K562 (cell line): Measurements from ENCODE around the gene LSS. TPM values are rescaled to one million over a fixed set of nuclear protein-coding genes. Genes with fewer than 3 reads are reported as not detected.

Source experiments
- BCOR ChIP-seq: fragments of 450-650 bp; IDR thresholded peaks from 2 replicates; pipeline ENCODE4 v1.6.1; 2016
- FOXP1 ChIP-seq: sonication (generic); formaldehyde crosslinking; IDR thresholded peaks from 2 replicates; pipeline ENCODE4 v1.8.0; 2022; ENCODE audit warnings: mild to moderate bottlenecking, missing genetic modification reagents
- HINFP ChIP-seq: fragments of 450-650 bp; conservative IDR thresholded peaks from 2 replicates; pipeline ENCODE4 v1.6.1; 2016; ENCODE audit warnings: missing genetic modification characterization, low read depth, mild to moderate bottlenecking, control low read depth, missing compliant biosample characterization
- HSF4 ChIP-seq: fragments of 250-450 bp; sonication (Bioruptor Pico); IDR thresholded peaks from 2 replicates; pipeline ENCODE4 v2.1.2; 2022; ENCODE audit warnings: mild to moderate bottlenecking, moderate library complexity, borderline replicate concordance
- RBM34 ChIP-seq: fragments of 200-400 bp; formaldehyde crosslinking; IDR thresholded peaks from 2 replicates; pipeline ENCODE4 v1.6.1; 2018; ENCODE audit warnings: low read length, borderline replicate concordance; ENCODE audit not compliant: insufficient read depth
- SREBF1 ChIP-seq: fragments of 150-350 bp; IDR thresholded peaks from 2 replicates; pipeline ENCODE4 v1.6.1; 2014; ENCODE audit warnings: antibody characterized with exemption, low read depth, low read length, borderline replicate concordance
- THRAP3 ChIP-seq: fragments of 450-650 bp; IDR thresholded peaks from 2 replicates; pipeline ENCODE4 v1.6.1; 2016; ENCODE audit warnings: mild to moderate bottlenecking, inconsistent platforms, borderline replicate concordance
- ZNF133 ChIP-seq: fragments of 250-450 bp; sonication (Bioruptor Pico); IDR thresholded peaks from 2 replicates; pipeline ENCODE4 v1.4.0; 2020; ENCODE audit warnings: mild to moderate bottlenecking
- ZNF239 ChIP-seq: fragments of 250-450 bp; sonication (Bioruptor Pico); IDR thresholded peaks from 2 replicates; pipeline ENCODE4 v1.4.0; 2020; ENCODE audit warnings: mild to moderate bottlenecking
- ZNF444 ChIP-seq: fragments of 250-450 bp; sonication (Bioruptor Pico); IDR thresholded peaks from 2 replicates; pipeline ENCODE4 v1.4.0; 2020; ENCODE audit warnings: mild to moderate bottlenecking, moderate library complexity
- ZNF717 ChIP-seq: fragments of 250-450 bp; sonication (Bioruptor Pico); IDR thresholded peaks from 2 replicates; pipeline ENCODE4 v1.5.0; 2021
- ZNF79 ChIP-seq: fragments of 250-450 bp; sonication (Bioruptor Pico); IDR thresholded peaks from 2 replicates; pipeline ENCODE4 v1.4.0; 2020; ENCODE audit warnings: low read depth, mild to moderate bottlenecking, moderate library complexity
- polyA plus RNA-seq, 8 experiments: library from polyadenylated mRNA; depleted of rRNA in 4 of 8; stranded (reverse) in 5 of 8; unstranded in 3 of 8; fragments of >200 nt; fragmentation: Nextera tagmentation in 2 of 8; fragmentation: Illumina TruSeq in 1 of 8; extraction: Ambion mirVana in 2 of 8; extraction: Trizol in 1 of 8; gene quantifications; 2 replicates each; pipeline versions ENCODE4 v1.2.1 to v1.2.3, GENCODE V29; 2011 to 2014; ENCODE audit warnings: inconsistent platforms in 1 of 8, missing spikeins in 1 of 8
- total RNA-seq, 7 experiments: library from RNA; depleted of rRNA in 6 of 7; stranded (reverse); fragments of >200 nt in 6 of 7; fragmentation: Illumina TruSeq in 2 of 7; extraction: Trizol in 2 of 7; gene quantifications; 2 replicates each; pipeline versions ENCODE4 v1.2.1 to v1.2.3, GENCODE V29; 2011 to 2021; ENCODE audit warnings: low replicate concordance in 1 of 7
- TF ChIP-seq, protein P1 (sequence below): sonication (generic); formaldehyde crosslinking; IDR thresholded peaks from 2 replicates; pipeline ENCODE4 v1.8.0; 2022; ENCODE audit warnings: mild to moderate bottlenecking, missing genetic modification reagents
- TF ChIP-seq, protein P2 (sequence below), 2 experiments: fragments of 450-650 bp; IDR thresholded peaks; 2 replicates each; pipeline ENCODE4 v1.6.1; 2016; ENCODE audit warnings: mild to moderate bottlenecking in 2 of 2, borderline replicate concordance in 1 of 2, low read depth in 1 of 2, moderate library complexity in 1 of 2

The LSS gene
- total and polyA plus RNA-seq, 9 of the 15 experiments (the other 6 are each of a cell fraction or from before 2014, with no cell fraction given) = 2.2 to 89.5 (median 37.4) TPM

DNA sequence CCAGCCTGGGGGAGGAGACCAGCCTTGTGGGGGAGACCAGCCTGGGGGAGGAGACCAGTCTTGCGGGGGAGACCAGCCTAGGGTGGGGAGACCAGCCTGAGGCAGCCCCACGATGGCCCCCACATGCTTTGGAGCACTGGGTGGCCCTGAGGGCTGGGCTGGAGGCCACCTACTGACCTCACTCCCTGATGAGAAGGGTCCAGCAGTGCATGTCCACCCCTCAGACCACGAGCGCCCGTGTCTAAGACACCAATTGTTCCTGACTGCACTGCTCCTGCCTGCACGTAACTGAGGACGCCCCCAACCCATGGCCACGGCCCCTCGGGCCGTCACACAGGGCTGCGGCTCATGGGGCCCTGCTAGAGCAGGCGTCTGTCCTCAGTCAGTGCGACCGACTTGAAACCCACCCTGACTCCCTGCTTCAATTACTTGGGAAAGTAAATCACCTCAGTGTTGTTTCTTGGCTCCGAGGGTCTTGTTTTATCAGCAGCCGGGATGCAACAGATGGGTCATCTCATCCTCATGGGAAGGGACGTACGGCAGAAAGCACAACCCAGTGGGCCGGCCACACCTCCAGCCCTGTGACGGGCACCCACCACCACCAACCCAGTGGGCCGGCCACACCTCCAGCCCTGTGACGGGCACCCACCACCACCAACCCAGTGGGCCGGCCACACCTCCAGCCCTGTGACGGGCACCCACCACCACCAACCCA, 44.5 kb downstream of the LSS start, which contains the start of gene SPATC1L (continued):
- TF ChIP-seq ZNF717 = no peak
- TF ChIP-seq HINFP = no peak
- 0 out of 2 replicates have a peak, but pooled peaks have one; percentile 21 for TF ChIP-seq BCOR
- TF ChIP-seq, protein P1, sequence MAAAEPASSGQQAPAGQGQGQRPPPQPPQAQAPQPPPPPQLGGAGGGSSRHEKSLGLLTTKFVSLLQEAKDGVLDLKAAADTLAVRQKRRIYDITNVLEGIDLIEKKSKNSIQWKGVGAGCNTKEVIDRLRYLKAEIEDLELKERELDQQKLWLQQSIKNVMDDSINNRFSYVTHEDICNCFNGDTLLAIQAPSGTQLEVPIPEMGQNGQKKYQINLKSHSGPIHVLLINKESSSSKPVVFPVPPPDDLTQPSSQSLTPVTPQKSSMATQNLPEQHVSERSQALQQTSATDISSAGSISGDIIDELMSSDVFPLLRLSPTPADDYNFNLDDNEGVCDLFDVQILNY = no peak
- TF ChIP-seq ZNF79 = no peak
- TF ChIP-seq THRAP3 = no peak
- TF ChIP-seq RBM34 = no peak
- no peak for TF ChIP-seq ZNF133 (CRISPR knock-in tag)
- no peak for TF ChIP-seq ZNF444 (CRISPR knock-in tag)
- TF ChIP-seq SREBF1 = 0 out of 2 replicates have a peak, but pooled peaks have one; percentile 29
- TF ChIP-seq HSF4 = no peak
- TF ChIP-seq, protein P2, sequence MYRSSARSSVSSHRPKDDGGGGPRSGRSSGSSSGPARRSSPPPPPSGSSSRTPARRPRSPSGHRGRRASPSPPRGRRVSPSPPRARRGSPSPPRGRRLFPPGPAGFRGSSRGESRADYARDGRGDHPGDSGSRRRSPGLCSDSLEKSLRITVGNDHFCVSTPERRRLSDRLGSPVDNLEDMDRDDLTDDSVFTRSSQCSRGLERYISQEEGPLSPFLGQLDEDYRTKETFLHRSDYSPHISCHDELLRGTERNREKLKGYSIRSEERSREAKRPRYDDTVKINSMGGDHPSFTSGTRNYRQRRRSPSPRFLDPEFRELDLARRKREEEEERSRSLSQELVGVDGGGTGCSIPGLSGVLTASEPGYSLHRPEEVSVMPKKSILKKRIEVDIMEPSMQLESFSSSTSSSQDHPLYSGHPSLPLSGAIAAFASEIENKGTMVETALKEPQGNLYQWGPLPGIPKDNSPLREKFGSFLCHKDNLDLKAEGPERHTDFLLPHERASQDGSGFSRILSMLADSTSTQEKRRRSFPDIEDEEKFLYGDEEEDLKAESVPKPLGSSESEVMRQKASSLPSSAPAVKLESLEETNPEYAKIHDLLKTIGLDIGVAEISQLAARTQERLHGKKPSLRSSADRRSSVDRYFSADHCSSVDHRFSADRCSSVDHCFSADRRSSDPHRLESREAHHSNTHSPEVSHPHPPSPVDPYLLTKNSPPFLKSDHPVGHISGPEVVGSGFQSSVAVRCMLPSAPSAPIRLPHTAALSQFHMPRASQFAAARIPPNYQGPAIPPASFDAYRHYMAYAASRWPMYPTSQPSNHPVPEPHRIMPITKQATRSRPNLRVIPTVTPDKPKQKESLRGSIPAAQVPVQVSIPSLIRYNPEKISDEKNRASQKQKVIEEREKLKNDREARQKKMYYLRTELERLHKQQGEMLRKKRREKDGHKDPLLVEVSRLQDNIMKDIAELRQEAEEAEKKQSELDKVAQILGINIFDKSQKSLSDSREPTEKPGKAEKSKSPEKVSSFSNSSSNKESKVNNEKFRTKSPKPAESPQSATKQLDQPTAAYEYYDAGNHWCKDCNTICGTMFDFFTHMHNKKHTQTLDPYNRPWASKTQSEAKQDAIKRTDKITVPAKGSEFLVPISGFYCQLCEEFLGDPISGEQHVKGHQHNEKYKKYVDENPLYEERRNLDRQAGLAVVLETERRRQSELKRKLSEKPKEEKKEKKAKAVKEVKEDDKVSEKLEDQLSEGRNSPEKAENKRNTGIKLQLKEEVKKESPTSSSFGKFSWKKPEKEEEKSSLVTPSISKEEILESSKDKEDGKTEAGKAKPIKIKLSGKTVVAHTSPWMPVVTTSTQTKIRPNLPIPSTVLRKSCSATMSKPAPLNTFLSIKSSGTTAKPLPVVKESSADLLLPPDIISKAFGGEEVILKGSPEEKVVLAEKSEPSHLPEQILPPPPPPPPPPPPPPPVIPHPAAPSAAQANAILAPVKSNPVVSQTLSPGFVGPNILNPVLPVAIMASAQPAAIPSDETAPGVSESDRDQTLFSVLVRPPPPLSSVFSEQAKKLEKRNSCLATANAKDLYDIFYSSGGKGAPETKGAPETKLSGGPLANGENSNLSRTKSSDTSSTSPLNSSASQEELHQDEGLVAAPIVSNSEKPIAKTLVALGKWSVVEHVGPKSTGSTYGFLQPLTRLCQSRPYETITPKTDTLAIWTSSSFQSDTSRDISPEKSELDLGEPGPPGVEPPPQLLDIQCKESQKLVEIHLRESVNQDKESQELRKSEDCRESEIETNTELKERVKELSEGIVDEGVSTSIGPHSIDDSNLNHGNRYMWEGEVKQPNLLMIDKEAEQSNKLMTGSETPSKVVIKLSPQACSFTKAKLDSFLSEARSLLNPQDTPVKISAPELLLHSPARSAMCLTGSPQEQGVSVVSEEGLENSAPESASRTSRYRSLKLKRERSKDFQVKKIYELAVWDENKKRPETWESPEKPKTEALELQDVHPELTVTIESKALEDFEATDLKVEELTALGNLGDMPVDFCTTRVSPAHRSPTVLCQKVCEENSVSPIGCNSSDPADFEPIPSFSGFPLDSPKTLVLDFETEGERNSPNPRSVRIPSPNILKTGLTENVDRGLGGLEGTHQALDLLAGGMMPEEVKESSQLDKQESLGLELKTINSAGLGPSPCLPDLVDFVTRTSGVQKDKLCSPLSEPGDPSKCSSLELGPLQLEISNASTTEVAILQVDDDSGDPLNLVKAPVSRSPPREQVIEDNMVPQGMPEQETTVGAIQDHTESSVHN (IDR thresholded peaks at IDR 0.05; ENCODE audit: borderline replicate concordance in 1 of 2, low read depth in 1 of 2) = no peak
- TF ChIP-seq ZNF239 (CRISPR knock-in tag) = no peak
- TF ChIP-seq FOXP1 (CRISPR knock-in tag) = no peak
